Vagina (tissue), 2 donors: Measurements from ENCODE around the gene SLC22A3. TPM values are rescaled to one million over a fixed set of nuclear protein-coding genes. Genes with fewer than 3 reads are reported as not detected.

ENCODE experiments used
- DNase-seq, 2 donors: peaks; one replicate each; pipeline ENCODE4 v3.0.0-alpha.2; 2017; ENCODE audit errors: extremely low spot score in 2 of 2
- H3K27ac ChIP-seq: fragments of 200-600 bp; sonication (generic); one replicate; pipeline ENCODE4 v1.5.1; 2019
- H3K27me3 ChIP-seq: fragments of 200-600 bp; sonication (generic); one replicate; pipeline ENCODE4 v1.5.1; 2019
- H3K36me3 ChIP-seq, 2 donors: fragments of 200-600 bp; sonication (generic); one replicate each; pipeline ENCODE4 v1.5.1; 2017 to 2019
- H3K4me1 ChIP-seq: fragments of 200-600 bp; sonication (generic); one replicate; pipeline ENCODE4 v1.5.1; 2019
- H3K4me3 ChIP-seq, 2 donors: fragments of 200-600 bp; sonication (generic); 1 replicate in 1 of 2; 2 replicates in 1 of 2; pipeline ENCODE4 v1.5.1; 2016 to 2019
- H3K9me3 ChIP-seq: fragments of 200-600 bp; sonication (generic); one replicate; pipeline ENCODE4 v1.5.1; 2019
- POLR2A ChIP-seq, 2 donors: fragments of 450-650 bp; IDR thresholded peaks; one replicate each; pipeline ENCODE4 v1.6.1; 2017; ENCODE audit warnings: antibody characterized with exemption in 2 of 2, mild to moderate bottlenecking in 2 of 2, moderate library complexity in 2 of 2
- POLR2AphosphoS5 ChIP-seq, 2 donors: sonication (generic); formaldehyde crosslinking; IDR thresholded peaks; one replicate each; pipeline ENCODE4 v1.9.0; 2017; ENCODE audit warnings: antibody characterized with exemption in 2 of 2, mild to moderate bottlenecking in 2 of 2, low read depth in 1 of 2; ENCODE audit not compliant: insufficient read depth in 1 of 2
- intact Hi-C: fragments of 100-400 bp; cut with DNase I; formaldehyde crosslinking; loops from one replicate; pipeline ENCODE4 v1.15.1; 2023
- total RNA-seq: library from RNA; depleted of rRNA; stranded (reverse); fragments of >200 nt; gene quantifications from one replicate; pipeline ENCODE4 v1.2.3, GENCODE V29; 2016
- TF ChIP-seq, protein P1 (sequence below), 3 experiments: fragments of 450-650 bp in 2 of 3; fragments of 200-600 bp in 1 of 3; sonication (generic) in 1 of 3; IDR thresholded peaks; one replicate each; pipeline ENCODE4 v1.5.1; 2017 to 2019; ENCODE audit warnings: antibody characterized with exemption in 3 of 3, mild to moderate bottlenecking in 2 of 3, moderate library complexity in 2 of 3

Gene SLC22A3
- total RNA-seq, 1 donor from 2014 or later = 16.5 TPM

DNA sequence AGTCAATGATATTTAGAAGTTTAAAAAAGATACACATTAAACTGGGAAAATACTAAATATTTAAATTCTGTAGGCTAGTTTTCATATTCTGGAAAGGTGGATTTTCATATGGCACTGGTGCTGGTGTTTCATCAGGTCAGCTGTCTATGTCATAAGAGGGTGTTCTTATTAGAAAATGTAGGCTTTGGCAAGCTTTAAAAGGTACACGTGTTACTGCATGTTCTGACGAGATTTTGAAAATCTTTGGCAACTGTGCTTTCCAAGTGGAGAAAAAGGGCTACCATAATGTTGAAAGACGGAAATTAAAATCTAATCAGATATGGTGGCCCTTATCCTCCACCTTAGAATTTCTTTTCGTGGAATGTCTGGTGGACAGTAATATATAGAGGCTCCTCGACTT lies 30.0 kb downstream of the SLC22A3 start:
- H3K36me3 ChIP-seq = no peaks in the 10 kb centered on the region
- no peaks in the 10 kb centered on the region for H3K9me3 ChIP-seq
- DNase-seq = no peak
- TF ChIP-seq POLR2AphosphoS5 (IDR thresholded peaks at IDR 0.05; ENCODE audit: insufficient read depth in 1 of 2, low read depth in 1 of 2) = peak in 1 of 2 donors; percentile 81
- TF ChIP-seq, protein P1, sequence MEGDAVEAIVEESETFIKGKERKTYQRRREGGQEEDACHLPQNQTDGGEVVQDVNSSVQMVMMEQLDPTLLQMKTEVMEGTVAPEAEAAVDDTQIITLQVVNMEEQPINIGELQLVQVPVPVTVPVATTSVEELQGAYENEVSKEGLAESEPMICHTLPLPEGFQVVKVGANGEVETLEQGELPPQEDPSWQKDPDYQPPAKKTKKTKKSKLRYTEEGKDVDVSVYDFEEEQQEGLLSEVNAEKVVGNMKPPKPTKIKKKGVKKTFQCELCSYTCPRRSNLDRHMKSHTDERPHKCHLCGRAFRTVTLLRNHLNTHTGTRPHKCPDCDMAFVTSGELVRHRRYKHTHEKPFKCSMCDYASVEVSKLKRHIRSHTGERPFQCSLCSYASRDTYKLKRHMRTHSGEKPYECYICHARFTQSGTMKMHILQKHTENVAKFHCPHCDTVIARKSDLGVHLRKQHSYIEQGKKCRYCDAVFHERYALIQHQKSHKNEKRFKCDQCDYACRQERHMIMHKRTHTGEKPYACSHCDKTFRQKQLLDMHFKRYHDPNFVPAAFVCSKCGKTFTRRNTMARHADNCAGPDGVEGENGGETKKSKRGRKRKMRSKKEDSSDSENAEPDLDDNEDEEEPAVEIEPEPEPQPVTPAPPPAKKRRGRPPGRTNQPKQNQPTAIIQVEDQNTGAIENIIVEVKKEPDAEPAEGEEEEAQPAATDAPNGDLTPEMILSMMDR (IDR thresholded peaks at IDR 0.05) = no peak
- H3K27ac ChIP-seq = no peak overlapping the region
- intact Hi-C loops = no loop called here
- H3K4me1 ChIP-seq = peaks cover 23% of the 10 kb centered on the region
- no peak overlapping the region for H3K4me3 ChIP-seq
- H3K27me3 ChIP-seq = no peaks in the 10 kb centered on the region

DNA sequence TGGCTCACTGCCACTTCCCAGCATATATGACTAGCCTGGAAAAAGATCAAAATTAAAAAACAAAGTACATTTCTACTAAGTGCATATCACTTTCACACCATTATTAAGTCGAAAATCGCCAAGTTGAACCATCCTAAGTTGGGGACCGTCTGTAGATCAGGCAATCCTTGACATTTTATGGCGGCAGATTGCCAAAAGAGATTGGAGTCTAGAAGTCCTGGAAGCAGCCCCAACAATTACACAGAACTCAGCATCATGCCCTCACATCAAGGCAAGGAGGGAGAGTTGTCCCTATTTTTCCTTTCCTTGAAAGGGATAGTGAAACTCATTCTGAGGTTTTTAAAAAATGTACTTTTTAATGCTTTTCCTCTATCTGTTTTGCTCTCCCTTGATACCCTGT lies 30.7 kb downstream of the SLC22A3 start:
- peaks cover 23% of the 10 kb centered on the region for H3K4me1 ChIP-seq

DNA sequence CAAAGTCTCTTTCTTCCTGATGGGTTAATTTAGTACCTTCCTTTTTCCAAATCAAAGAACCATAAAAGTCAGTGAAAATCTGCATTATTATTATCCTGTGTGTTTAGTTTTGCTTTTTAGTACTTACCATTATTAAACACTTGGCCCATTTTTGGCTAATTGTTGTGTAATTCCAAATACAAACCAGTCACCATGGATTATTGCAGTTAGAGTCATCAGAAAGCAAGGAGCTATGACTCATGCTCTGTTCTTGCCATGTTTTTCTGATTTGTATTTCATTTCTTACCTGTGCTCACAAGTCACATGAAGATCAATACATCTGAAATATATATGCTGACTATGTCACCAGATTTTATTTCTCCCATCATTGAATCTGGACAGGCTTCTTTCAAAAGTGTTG lies 31.3 kb downstream of the SLC22A3 start:
- no peak for DNase-seq
- Histone ChIP-seq H3K9me3 (no peaks in the 10 kb centered on the region), H3K36me3 (no peaks in the 10 kb centered on the region), H3K27ac (peak overlapping the region; percentile 50), H3K4me3 (no peak overlapping the region), H3K27me3 (no peaks in the 10 kb centered on the region), H3K4me1 (peaks cover 23% of the 10 kb centered on the region)
- intact Hi-C loops = no loop called here
- TF ChIP-seq, protein P1 (IDR thresholded peaks at IDR 0.05) = no peak
- peak in 1 of 2 donors; percentile 88 for TF ChIP-seq POLR2AphosphoS5 (IDR thresholded peaks at IDR 0.05; ENCODE audit: insufficient read depth in 1 of 2, low read depth in 1 of 2)
- no peak for TF ChIP-seq POLR2A (IDR thresholded peaks at IDR 0.05)

More for the DNA sequence above, 30.7 kb downstream of the SLC22A3 start:
- no peaks in the 10 kb centered on the region for H3K9me3 ChIP-seq
- H3K27me3 ChIP-seq = no peaks in the 10 kb centered on the region
- intact Hi-C loops = no loop called here
- H3K36me3 ChIP-seq = no peaks in the 10 kb centered on the region
- DNase-seq = no peak
- H3K4me3 ChIP-seq = no peak overlapping the region
- H3K27ac ChIP-seq = peak overlapping the region; percentile 50
- TF ChIP-seq, protein P1 (IDR thresholded peaks at IDR 0.05) = no peak
- TF ChIP-seq POLR2AphosphoS5 (IDR thresholded peaks at IDR 0.05; ENCODE audit: insufficient read depth in 1 of 2, low read depth in 1 of 2) = no peak
- no peak for TF ChIP-seq POLR2A (IDR thresholded peaks at IDR 0.05)

GRCh38 chr6:160382946-160383345 lies 34.8 kb downstream of the SLC22A3 start:
- Histone ChIP-seq H3K4me3 (no peak overlapping the region), H3K4me1 (peaks cover 29% of the 10 kb centered on the region), H3K36me3 (no peaks in the 10 kb centered on the region), H3K27ac (no peak overlapping the region), H3K9me3 (no peaks in the 10 kb centered on the region), H3K27me3 (no peaks in the 10 kb centered on the region)
- intact Hi-C loops = no loop called here
- TF ChIP-seq POLR2A (IDR thresholded peaks at IDR 0.05) (no peak), POLR2AphosphoS5 (IDR thresholded peaks at IDR 0.05; ENCODE audit: insufficient read depth in 1 of 2, low read depth in 1 of 2) (no peak)
- TF ChIP-seq, protein P1 (IDR thresholded peaks at IDR 0.05) = no peak
- DNase-seq = no peak

DNA sequence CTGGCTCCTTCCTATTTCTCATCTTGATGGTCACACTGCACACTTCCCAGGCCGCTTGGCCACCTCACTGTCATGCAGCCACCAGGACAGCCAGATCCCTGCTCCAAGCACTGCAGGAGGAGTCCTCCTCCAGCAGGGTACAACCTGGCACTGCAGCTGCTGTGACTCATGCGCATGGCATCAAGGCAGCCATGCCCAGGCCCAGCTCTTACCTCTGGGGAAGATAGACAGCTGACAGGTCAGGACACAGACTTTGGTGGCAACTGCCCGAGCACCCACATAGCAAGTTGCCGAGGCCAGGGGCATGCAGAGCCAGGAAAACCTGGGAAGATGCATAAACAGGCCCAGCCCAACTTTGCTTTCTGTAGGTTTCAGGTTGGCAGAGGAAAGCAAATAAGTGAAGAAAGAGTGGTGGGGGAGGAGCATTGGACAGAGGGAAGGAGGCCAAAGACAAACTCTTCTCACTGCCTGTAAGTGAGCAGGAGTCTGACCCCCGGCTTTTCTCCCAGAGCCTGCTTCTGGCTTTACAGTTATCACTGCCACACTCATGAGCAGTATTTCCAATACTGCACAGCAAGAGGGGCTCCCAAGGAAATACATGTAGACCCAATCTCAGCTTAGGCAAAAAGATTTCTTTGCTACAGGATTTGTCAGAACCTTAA lies 38.8 kb downstream of the SLC22A3 start:
- no peak for DNase-seq

More for the DNA sequence above, 38.8 kb downstream of the SLC22A3 start:
- Histone ChIP-seq H3K9me3 (no peaks in the 10 kb centered on the region), H3K4me1 (peaks cover 46% of the 10 kb centered on the region), H3K27ac (peak overlapping the region; percentile 70), H3K27me3 (no peaks in the 10 kb centered on the region), H3K4me3 (no peak overlapping the region), H3K36me3 (no peaks in the 10 kb centered on the region)
- TF ChIP-seq POLR2A (IDR thresholded peaks at IDR 0.05) (no peak), POLR2AphosphoS5 (IDR thresholded peaks at IDR 0.05; ENCODE audit: insufficient read depth in 1 of 2, low read depth in 1 of 2) (peak; percentile 59)
- intact Hi-C loops = no loop called here
